KG1 (cell line): ENCODE measurements around the gene WSCD1.

Experiments used
- DNase-seq: peaks from one replicate; lab custom pipeline; 2025; lab: John Stamatoyannopoulos, UW

Gene WSCD1

DNA sequence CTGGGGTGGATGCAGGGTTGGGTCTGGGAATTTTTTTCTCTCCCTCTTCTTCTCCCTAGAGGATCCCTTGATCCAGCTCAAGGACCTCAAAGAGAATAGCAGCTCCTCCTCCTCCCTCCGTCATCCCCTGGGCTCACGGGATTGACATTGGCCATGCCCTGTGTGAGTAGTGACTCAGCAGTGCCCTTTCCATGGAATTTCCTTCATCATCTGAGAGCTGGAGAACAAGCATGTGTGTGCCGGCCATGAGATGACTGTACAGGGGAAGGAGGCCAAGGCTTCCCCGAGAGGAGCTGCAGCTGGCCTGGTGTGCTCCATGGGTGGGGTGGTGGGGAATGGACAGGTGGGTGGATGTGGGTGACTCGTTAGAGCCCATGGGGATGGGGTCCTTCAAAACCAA, 8.9 kb upstream of the WSCD1 start:
- no peak for DNase-seq

GRCh38 chr17:6064868-6065267, 5.3 kb upstream of the WSCD1 start:
- DNase-seq, result no peak

GRCh38 chr17:6065351-6065750, 4.8 kb upstream of the WSCD1 start:
- no peak for DNase-seq

DNA sequence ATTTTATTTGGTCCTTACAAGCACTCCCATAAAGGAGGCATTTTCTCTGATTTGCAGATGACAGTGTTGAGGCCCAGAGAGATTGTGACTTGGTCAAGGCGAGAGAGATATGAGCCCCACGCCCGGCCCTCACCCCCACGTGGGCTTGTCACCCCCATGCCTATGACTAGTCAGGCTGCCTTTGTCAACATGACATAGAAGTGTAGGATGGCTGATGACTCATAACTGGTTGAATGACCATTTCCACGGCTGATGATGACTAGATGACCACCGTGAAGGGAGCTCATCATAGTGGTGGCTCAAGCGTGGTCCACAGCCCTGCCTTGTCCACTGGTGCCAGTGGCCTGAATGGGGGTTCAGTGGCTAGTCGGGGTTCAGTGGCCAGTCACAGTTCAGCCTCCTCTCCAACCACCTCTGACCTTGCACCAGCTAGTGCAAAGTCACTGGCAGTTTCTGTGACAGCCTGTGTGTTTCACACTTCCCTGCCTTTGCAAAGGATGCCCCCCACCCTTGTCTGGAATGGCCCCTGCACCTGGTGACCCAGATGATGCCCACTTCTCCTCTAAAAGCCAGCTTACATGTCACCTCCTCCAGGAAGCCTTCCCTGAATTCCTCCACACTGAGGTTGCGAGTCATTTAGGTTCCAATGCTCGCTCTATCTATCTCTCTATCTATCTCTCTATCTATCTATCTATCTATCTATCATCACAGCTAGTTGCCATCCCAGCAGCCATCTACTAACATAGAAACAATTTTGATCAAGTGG, 3.8 kb upstream of the WSCD1 start:
- no peak for DNase-seq

DNA sequence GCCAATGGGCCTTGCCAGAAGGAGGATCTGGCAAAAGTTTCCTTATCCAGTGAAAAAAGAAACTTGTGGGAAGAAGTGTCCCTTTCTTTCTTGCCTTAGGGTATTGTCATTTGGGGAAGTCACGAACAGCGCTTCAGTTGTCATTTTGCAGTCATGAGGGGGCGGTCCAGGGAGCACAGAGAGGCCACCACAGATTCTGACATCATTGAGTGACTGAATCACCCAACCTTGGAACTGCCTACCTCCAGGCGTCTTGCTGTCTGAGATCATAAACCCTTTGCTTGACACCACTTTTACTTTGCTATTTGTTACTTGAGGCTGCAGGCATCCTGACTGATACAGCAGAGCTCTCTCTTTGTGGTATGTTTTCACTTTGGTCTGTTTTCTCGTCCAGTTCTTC, 3.1 kb upstream of the WSCD1 start:
- DNase-seq, result no peak

DNA sequence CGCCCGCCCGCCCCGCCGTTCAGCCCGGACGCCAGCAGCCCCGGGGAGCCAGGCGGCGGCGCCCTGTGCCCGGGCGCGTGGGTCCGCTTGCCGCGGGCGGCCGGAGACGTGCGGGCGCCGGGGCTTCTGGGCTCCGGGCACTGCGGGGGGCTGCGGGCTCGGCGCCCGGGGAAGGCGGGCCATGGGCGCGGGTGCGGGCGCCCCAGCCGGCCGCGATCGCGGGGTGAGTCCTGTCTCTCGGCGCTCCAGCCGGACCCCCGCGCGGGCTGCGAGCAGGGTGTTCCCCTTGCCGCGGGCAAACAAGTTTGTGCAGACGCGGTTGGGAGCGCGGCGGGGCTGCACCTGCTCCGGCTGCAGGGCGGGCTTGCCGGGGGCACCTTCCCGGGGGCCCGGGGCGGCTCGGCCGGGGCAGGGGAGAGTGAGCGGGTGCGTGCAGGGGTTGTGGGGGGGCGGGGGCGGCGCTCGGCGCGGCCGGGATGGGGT, 292 bp downstream of the WSCD1 start:
- DNase-seq, result no peak

- no peak for DNase-seq
Observed at GRCh38 chr17:6070913-6071511, 833 bp downstream of the WSCD1 start.

GRCh38 chr17:6071528-6072065, 1.4 kb downstream of the WSCD1 start:
- DNase-seq, result no peak

- DNase-seq, result no peak
Observed at GRCh38 chr17:6072157-6072556, 2.0 kb downstream of the WSCD1 start.

- DNase-seq, result no peak
Observed at GRCh38 chr17:6072611-6073010, 2.4 kb downstream of the WSCD1 start.

- no peak for DNase-seq
Observed at GRCh38 chr17:6073620-6074019, 3.4 kb downstream of the WSCD1 start.

DNA sequence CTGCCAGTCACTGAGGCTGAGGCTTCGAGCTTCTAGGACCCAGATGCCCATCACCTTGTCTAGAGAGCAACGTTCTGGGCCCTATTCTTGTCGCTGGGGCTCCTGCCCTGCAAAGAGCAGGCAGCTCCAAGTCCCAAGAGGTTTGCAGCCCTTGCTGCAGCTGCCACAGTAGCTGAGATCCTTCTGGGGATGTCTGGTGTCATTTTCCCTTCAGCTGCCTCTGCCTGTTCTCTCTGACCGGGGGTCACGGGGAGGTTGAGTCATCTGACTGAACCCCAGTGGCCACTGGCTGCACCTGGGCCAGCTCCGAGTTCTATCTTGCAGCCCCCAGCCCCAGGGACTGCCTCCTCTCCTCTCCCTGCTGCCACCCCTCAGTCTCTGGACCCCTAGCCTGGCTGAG, 4.9 kb downstream of the WSCD1 start:
- no peak for DNase-seq

GRCh38 chr17:6075845-6076244, 5.7 kb downstream of the WSCD1 start:
- DNase-seq, result no peak

GRCh38 chr17:6077752-6078151, 7.6 kb downstream of the WSCD1 start:
- DNase-seq, result no peak

DNA sequence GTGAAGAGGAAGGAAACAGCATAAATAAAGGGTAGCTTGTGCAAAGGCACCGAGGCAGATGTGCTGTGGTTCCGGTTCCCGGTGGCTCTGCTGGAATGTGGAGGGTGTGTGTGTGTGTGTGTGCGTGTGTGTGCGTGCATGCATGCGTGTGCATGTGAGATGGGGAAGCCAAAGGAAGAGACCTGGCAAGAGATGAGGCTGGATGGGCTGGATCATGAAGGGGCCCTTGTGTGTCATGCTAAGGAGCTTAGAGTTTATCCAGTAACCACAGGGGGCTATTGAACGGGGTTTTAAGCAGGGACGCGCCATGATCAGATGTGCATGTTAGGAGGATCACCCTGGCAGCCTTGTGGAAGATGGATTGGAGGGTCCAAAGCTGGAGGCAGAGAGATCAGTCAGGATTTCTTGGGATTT, 8.3 kb downstream of the WSCD1 start:
- DNase-seq, result no peak

- DNase-seq, result no peak
Observed at GRCh38 chr17:6079155-6079888, 9.1 kb downstream of the WSCD1 start.

GRCh38 chr17:6079960-6080359, 9.8 kb downstream of the WSCD1 start:
- DNase-seq, result no peak

DNA sequence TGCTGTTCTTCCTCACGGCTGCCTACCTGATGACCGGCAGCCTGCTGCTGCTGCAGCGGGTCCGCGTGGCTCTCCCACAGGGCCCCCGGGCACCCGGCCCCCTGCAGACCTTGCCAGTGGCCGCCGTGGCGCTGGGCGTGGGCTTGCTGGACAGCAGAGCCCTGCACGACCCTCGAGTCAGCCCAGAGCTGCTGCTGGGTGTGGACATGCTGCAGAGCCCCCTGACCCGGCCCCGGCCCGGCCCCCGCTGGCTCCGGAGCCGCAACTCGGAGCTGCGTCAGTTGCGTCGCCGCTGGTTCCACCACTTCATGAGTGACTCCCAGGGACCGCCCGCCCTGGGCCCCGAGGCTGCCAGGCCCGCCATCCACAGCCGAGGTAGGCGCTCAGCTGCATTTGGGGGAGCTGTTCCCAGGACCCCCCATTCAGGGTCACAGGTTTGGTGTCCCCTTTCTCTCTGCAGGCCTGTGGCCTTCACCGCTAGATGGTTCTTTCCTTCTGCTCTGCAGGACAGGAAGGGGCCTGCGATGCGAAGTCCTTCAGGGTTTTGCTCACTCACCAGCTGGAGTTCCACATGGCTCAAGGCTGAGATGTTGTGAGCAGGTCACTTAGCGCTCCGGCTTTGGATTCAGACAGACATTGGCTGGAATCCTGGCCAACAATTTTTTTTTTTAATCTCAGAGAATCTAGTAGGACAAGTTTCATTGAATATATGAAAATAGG, 10.7 kb downstream of the WSCD1 start:
- DNase-seq, result no peak

GRCh38 chr17:6082335-6082734, 12.2 kb downstream of the WSCD1 start:
- DNase-seq, result no peak

DNA sequence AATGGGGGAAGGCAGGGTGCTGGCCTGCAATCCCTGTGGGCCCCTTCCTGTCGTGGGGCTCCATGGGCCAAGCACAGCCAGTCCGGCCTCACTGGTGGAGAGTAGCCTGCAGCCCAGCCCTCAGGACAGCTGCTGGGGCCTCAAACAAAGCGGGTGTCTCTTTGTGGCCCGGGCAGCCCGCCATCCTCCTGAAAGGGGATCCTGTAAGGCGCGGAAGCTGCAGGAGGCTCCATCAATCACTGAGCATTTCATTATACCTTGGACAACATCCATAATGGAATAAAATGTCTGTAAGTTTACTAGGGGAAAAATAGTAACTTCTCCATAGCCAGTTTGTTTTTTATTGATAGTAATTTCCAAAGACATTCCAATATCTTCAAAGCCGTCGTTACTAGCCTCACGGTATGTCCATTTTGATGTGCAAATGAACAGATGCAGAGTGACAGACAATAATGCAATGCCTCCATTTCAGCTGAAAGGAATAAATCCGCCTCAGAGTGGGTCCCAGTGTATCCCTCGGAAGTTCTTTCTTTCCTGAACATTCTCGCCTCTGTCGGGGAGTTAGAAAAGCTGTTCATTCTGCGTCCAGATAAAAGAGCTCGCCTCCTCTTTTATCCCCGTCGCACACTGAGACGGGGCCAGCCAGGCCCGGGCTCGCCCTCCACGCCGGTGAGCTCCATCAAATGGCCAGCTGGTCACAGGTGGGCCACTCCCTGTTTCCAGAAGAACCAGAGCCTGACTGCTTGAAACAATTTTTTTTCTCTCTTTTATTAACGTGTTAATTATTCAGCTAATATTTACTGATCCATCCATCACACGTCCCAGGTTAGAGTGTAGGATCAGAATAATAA, 14.4 kb downstream of the WSCD1 start:
- no peak for DNase-seq

- no peak for DNase-seq
Observed at GRCh38 chr17:6085812-6086211, 15.6 kb downstream of the WSCD1 start.
